K562 (cell line): ENCODE results near the gene ERC2.

ENCODE experiments used
- ATF2 ChIP-seq: sonication (generic); formaldehyde crosslinking; IDR thresholded peaks from 2 replicates; pipeline ENCODE4 v1.8.1; 2022; ENCODE audit warnings: missing genetic modification reagents
- CREB1 ChIP-seq, 2 experiments: sonication (generic) in 1 of 2; formaldehyde crosslinking in 1 of 2; IDR thresholded peaks; 2 replicates each; pipeline versions ENCODE4 v1.6.1 to v1.8.0; 2012 to 2022; ENCODE audit warnings: inconsistent platforms in 1 of 2, mild to moderate bottlenecking in 1 of 2, missing genetic modification reagents in 1 of 2, moderate library complexity in 1 of 2
- ETS2 ChIP-seq: IDR thresholded peaks from 2 replicates; pipeline ENCODE4 v1.6.1; 2016; ENCODE audit warnings: borderline replicate concordance, missing genetic modification characterization, mild to moderate bottlenecking, moderate library complexity, missing compliant biosample characterization; ENCODE audit not compliant: poor library complexity, severe bottlenecking
- HIVEP1 ChIP-seq: fragments of 250-450 bp; sonication (Bioruptor Pico); IDR thresholded peaks from 2 replicates; pipeline ENCODE4 v1.4.0; 2020; ENCODE audit warnings: mild to moderate bottlenecking
- KDM5B ChIP-seq: fragments of 200-600 bp; sonication (generic); IDR thresholded peaks from 2 replicates; pipeline ENCODE4 v1.6.1; 2012; ENCODE audit warnings: low read depth, mild to moderate bottlenecking, moderate library complexity, low read length, control low read depth, inconsistent platforms; ENCODE audit not compliant: insufficient replicate concordance
- PHB2 ChIP-seq: fragments of 450-650 bp; IDR thresholded peaks from 2 replicates; pipeline ENCODE4 v1.6.1; 2017; ENCODE audit warnings: low read depth
- RCOR1 ChIP-seq, 2 experiments: IDR thresholded peaks; 2 replicates each; pipeline ENCODE4 v1.6.1; 2012; ENCODE audit warnings: low read depth in 2 of 2, low read length in 2 of 2, borderline replicate concordance in 1 of 2, improper control_type of control experiment in 1 of 2
- STAT6 ChIP-seq: sonication (generic); formaldehyde crosslinking; IDR thresholded peaks from 2 replicates; pipeline ENCODE4 v1.8.1; 2023; ENCODE audit warnings: mild to moderate bottlenecking, missing genetic modification reagents
- ZFX ChIP-seq: sonication (generic); formaldehyde crosslinking; IDR thresholded peaks from 2 replicates; pipeline ENCODE4 v1.8.0; 2022; ENCODE audit warnings: mild to moderate bottlenecking, missing genetic modification reagents, moderate library complexity
- TF ChIP-seq, protein P1 (sequence below): sonication (generic); formaldehyde crosslinking; IDR thresholded peaks from 2 replicates; pipeline ENCODE4 v1.8.0; 2023; ENCODE audit warnings: missing genetic modification reagents, mild to moderate bottlenecking, borderline replicate concordance

GRCh38 chr3:55879901-55880331 lies 588.4 kb downstream of the ERC2 start:
- TF ChIP-seq HIVEP1 (CRISPR knock-in tag) (no peak), ZFX (no peak), KDM5B (no peak), CREB1 (IDR thresholded peaks at IDR 0.05) (no peak), CREB1 (CRISPR knock-in tag; IDR thresholded peaks at IDR 0.05) (no peak), STAT6 (CRISPR knock-in tag) (no peak), RCOR1 (IDR thresholded peaks at IDR 0.05; ENCODE audit: borderline replicate concordance in 1 of 2, low read depth in 2 of 2, low read length in 2 of 2) (no peak), PHB2 (no peak), ETS2 (no peak), ATF2 (CRISPR knock-in tag) (no peak)
- TF ChIP-seq, protein P1, sequence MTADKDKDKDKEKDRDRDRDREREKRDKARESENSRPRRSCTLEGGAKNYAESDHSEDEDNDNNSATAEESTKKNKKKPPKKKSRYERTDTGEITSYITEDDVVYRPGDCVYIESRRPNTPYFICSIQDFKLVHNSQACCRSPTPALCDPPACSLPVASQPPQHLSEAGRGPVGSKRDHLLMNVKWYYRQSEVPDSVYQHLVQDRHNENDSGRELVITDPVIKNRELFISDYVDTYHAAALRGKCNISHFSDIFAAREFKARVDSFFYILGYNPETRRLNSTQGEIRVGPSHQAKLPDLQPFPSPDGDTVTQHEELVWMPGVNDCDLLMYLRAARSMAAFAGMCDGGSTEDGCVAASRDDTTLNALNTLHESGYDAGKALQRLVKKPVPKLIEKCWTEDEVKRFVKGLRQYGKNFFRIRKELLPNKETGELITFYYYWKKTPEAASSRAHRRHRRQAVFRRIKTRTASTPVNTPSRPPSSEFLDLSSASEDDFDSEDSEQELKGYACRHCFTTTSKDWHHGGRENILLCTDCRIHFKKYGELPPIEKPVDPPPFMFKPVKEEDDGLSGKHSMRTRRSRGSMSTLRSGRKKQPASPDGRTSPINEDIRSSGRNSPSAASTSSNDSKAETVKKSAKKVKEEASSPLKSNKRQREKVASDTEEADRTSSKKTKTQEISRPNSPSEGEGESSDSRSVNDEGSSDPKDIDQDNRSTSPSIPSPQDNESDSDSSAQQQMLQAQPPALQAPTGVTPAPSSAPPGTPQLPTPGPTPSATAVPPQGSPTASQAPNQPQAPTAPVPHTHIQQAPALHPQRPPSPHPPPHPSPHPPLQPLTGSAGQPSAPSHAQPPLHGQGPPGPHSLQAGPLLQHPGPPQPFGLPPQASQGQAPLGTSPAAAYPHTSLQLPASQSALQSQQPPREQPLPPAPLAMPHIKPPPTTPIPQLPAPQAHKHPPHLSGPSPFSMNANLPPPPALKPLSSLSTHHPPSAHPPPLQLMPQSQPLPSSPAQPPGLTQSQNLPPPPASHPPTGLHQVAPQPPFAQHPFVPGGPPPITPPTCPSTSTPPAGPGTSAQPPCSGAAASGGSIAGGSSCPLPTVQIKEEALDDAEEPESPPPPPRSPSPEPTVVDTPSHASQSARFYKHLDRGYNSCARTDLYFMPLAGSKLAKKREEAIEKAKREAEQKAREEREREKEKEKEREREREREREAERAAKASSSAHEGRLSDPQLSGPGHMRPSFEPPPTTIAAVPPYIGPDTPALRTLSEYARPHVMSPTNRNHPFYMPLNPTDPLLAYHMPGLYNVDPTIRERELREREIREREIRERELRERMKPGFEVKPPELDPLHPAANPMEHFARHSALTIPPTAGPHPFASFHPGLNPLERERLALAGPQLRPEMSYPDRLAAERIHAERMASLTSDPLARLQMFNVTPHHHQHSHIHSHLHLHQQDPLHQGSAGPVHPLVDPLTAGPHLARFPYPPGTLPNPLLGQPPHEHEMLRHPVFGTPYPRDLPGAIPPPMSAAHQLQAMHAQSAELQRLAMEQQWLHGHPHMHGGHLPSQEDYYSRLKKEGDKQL: no peak
